Left lobe of liver (tissue), 2 donors: ENCODE data around the gene ARV1. TPM values are rescaled to one million over a fixed set of nuclear protein-coding genes. Genes with fewer than 3 reads are reported as not detected.

ENCODE experiments used
- ATAC-seq: fragments of 200-7000 bp; cut with Tn5 transposase; one replicate; pipeline ENCODE4 v1.9.1; 2020; ENCODE audit warnings: mild to moderate bottlenecking, moderate library complexity
- DNase-seq: peaks from one replicate; pipeline ENCODE4 v3.0.0-alpha.2; 2020; ENCODE audit warnings: low spot score
- total RNA-seq: library from RNA; stranded (reverse); gene quantifications from one replicate; pipeline ENCODE4 v1.2.1, GENCODE V29; 2021
- donor health status: DM: no; HTN: no; CAD: no; lungs with moderate emphysema.
- donor health status: DM: no; HTN: yes; CAD: no.

Gene ARV1
- 10.6 TPM for total RNA-seq

DNA sequence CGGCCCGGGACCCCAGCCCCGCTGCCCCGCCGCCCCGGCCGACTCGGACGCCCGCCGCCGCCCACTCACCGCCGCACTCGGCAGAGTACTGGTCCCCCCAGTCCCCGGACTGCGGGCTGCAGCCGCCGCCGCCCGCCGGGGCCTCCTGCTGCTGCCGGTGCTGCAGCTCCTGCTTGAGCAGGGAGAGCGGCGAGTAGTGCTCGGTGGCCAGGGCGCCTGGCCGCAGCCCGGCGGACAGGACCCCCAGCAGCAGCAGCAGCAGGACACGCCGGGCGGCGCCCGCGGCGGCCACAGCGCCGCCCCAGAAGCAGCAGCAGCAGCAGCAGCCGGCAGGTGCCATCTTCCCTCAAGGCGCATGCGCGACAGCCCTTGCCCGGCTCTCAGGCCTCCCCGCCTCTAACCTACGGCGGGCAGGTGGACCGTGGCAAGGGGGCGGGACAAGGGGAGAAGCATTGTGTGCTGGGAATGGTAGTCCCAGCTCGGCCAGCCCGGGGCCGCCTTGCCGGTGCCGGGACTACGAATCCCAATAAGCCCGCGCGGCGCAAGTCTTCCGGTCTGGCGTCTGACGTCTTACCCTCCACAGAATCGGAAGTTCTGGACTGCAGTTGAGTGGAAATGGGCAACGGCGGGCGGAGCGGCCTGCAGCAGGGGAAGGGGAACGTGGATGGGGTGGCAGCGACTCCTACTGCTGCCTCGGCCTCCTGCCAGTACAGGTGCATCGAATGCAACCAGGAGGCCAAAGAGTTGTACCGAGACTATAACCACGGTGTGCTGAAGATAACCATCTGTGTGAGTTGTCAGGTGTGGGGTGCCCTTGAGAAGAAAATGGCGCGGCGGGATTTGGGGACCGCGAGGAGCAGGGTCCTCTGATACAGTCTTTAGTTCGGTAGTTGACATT is at the start of gene ARV1, which contains the start of gene TTC13:
TSS of gene ARV1 (plus strand) at position 604 of the 898 bp plus-strand sequence. CDS start at position 616, 12 bp downstream.
TSS of gene TTC13 (minus strand) at position 371 of the 898 bp plus-strand sequence. CDS start at position 340, 31 bp downstream.
- ATAC-seq = peak; percentile 99
- DNase-seq = peak; percentile 99

DNA sequence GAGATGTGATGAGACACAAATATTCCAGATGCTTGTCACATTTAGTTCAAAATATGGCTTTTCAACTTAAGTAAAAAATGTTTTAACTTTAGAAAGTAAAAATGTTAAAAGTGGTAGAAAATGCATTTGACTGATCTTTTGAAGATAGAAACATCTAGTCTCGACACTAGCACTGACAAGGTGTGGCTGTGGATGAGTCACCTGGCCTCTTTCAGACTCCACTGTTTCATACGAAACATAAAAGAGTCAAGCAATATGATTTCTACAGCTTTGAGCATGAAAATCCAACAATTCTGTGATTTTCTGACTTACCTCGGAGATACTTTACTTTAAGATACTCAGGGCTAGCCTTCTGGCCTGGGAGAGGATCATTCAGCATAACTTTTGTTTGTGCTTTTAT is 47.9 kb upstream of the ARV1 start:
- DNase-seq = no peak
- no peak for ATAC-seq

DNA sequence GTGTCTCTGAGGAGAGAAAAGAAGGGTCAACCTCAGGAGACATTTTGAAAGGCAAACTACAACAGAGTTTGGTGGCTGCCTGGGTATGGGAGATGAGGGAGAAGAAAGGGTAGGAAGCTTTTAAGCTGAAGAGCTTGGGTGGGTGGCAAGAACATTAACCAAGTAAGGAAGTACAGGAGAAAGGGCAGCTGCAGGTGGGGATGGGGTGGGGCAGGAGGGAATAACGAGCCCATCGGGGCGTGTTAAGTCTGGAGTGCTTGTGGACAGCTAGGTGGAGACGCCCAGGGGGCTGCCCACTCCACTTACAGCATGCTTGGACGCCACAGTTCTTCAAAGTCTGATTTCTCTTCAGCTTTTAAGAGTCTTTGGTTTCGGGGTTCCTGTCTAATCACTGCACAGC is 43.0 kb upstream of the ARV1 start:
- ATAC-seq (no peak), DNase-seq (no peak)

DNA sequence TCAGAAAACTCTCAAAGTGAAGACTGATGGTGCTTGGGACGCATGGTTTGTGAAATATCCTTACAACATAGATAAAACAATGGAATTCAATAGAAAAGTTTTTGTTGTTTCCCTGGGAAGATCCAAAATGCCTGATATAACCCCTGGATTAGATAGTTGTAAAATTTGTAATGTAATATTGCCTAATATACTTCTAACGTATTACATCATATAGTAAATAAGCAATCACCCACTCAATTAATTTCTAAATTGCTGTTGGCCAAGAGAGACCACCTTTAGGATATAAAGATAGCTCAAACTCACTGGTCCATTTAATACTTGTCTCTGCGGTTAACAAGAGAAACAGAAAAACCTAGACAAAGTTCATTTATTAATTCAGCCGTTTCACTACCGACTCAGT is 42.4 kb upstream of the ARV1 start:
- ATAC-seq = no peak
- no peak for DNase-seq

DNA sequence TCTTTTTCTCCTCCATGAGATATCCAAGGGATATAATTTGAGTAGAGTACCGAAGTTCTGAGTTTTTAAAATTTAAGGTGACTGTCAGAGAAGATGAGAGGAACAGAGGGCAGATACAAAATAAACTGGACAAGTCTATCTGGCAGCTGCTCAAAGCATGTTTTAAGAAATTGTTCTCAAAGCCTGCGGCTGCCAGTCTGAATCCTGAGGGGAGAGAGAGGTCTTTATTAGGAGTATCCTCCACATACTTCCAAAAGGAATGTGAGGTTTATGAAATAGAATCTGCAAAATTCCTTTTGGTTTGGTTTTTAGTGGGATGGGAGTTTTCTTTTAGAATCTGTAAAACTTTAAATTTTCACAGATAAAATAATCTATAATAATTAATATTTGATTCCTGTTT is 41.5 kb upstream of the ARV1 start:
- ATAC-seq (no peak), DNase-seq (no peak)

DNA sequence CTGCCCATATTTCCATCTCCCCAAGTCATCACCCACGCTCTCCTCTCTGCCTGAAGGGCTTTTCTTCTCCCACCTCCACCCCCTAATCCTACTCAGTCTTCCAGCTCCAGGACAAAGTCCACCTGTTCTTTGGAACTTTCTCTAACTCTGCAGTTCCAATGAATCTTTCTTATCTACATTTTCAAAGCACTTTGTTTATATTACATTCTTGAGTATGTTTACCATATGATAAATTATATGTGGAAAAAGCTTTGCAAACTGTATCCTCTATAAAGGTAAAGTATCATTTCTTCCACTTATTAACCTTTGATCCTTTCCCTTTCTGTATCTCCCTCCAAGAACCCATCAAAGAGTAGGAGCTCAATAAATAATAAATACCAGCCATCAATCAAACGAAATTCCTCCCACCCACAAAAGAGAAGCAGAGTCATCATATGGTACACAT is 39.9 kb upstream of the ARV1 start:
- no peak for ATAC-seq
- no peak for DNase-seq

DNA sequence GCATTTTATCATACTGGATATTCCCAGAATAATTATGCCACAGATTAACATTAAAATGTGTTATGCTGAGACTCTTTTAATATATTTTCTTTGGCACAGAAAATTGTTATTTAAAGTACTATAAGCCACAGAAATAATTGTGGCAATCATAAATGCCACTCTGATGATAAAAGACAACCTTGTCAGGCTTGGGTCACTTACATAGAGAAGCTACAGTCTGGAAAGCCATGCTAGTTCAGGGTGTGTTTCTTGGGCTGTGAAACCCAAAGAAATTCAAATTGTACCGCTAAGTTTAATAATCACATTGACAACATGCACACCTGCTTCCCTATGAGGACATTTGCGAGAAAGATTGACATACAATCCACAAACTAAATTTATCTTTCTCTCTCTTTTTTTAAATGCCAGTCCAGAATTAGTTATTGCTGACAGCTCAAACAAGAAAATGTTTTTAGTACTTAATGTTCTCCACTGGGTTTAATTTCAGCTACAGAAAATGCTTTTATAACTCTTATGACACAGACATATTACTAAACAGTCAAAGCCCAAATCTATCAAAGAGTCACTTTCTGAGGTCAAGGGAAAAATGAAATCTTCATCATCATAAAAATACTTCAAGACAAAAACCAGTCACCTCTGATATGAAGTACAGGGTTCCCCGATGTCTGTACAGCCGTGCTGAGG is 38.9 kb upstream of the ARV1 start:
- no peak for DNase-seq
- no peak for ATAC-seq

DNA sequence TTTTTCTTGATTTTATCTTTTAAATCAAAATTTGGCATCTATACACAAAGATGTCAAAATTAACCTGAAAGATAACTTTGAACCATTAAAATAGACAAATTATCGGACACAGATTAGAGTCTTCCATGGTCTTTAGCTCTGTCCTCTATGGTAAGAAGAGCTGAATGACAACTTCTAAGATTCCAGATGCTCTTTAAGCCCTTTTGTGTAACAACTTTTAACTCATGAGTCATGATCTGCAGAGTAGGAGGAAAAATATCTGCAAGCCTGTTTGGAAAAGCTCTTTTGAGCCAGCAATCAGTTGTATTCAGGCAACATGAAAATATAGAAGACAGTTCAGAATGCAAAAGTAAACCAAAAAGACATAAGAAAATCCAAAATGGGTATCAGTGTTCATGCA is 38.0 kb upstream of the ARV1 start:
- no peak for DNase-seq

DNA sequence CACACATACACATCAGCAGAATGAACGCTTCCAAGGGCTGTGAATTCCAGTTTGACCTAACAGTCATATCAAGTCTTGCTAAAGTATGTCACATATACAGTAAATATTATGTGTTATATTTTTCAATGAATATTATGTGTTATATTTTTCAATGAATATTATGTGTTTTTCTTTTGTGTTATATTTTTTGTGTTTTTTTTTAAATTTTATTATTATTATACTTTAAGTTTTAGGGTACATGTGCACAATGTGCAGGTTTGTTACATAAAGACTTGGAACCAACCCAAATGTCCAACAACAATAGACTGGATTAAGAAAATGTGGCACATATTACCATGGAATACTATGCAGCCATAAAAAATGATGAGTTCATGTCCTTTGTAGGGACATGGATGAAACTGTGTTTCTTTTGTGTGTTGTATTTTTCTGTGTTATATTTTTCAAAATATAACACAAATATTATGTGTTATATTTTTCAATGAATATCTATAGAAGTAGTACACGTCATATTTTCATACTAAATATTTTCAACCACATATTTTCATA is 35.8 kb upstream of the ARV1 start:
- ATAC-seq (no peak), DNase-seq (no peak)

More for the DNA sequence above, 38.0 kb upstream of the ARV1 start:
- no peak for ATAC-seq

DNA sequence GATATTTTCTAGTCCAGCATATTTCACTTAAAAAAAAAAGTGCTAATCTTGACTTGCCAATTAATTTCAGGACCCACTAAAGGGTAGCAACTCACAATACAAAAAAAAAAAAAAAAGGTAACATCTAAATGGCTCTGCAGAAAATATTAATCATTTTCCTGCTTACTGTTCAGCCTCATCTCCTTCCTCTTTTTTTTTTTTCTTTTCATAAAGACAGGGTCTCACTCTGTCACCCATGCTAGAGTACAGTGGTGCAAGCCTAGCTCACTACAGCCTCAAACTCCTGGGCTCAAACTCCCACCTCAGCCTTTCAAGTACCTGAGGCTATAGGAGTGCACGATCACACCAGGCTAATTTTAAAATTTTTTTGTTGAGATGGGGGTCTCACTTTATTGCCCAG is 30.6 kb upstream of the ARV1 start:
- no peak for DNase-seq
- no peak for ATAC-seq

DNA sequence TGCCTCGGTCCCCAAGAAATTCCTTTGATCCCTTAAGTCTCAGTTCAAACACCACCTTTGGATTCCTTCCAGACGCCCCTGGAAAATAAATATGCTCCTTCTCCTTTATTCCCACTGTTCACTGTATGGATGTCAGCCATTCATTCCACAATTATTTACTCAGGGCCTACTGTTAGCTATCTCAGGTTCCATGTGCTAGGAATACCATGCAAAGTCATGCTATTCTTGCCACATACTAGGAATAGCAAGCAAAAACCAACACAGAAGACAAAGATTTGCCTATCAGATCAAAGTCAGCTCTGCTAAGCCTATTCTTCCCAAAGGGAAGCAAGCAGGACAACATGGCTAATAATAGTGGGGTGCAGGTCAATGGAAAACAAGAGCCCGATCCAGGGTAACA is 30.0 kb upstream of the ARV1 start:
- no peak for ATAC-seq
- DNase-seq = no peak

DNA sequence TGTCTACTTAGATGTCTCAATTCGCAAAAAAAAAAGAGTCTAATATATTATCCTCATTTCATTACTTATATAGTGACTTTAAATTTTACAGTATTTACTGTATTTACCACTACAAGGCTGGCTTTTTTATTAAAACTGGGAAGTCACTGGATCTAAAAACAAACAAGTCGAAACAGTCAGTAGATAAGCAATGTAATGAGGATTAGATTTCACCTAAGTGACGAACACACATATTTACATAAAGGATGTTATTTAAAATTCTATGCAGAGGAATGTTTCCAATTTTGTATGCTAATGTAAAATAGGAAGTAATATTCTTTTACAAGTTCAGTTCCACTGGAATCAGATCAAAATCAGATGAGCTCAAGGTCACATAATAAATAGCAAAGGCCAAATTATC is 28.5 kb upstream of the ARV1 start:
- DNase-seq (no peak), ATAC-seq (no peak)

DNA sequence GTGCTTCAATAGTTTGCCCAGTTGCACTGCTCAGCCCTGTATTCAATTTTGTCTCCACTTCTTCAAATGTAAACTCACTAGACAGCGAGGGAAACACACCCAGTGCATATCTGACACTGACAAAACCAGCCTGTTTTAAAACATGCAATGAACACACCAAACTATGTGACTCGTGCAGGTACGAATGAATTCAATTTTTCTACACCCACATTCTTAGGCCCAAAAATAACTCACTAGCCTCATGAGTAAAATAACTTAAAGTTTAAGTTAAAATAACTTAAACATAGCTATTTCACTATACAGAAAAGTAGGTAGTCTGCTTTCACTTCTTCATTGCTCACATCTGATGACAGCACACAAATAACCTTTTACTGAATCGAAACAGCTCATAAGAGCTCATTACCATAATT is 21.3 kb upstream of the ARV1 start:
- ATAC-seq = no peak

DNA sequence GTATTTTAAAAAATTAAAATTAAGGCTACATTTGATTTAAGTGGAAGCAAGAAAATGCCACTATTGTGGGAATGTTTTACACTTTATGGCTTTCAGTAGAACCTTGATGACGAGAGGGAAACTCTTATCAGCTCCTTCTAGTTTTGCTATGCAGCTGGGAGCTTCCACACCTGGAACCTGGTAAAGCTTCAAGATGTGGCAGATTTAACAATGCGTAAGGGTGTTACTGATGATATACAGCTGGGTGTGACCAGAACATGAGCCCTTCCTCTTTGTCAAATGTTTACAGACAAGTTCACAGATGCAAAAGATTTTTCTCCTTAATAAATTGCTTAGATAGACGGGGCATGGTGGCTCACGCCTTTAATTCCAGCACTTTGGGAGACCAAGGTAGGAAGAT is 20.5 kb upstream of the ARV1 start:
- DNase-seq (no peak), ATAC-seq (no peak)

More for the DNA sequence above, 21.3 kb upstream of the ARV1 start:
- no peak for DNase-seq

DNA sequence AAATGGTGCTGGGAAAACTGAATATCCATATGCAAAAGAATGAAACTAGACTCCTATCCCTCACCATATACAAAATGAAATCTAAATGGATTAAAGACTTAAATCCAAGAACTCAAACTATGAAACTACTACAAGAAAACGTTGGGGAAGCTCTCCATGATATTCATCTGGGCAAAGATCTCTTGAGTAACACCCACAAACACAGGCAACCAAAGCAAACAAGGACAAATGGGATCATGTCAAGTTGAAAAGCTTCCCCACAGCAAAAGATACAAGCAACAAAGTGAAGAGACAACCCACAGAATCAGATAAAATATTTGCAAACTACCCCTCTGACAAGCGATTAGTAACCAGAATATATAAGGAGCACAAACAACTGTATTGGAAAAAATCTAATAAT is 14.0 kb upstream of the ARV1 start:
- no peak for DNase-seq
- peak; percentile 88 for ATAC-seq

DNA sequence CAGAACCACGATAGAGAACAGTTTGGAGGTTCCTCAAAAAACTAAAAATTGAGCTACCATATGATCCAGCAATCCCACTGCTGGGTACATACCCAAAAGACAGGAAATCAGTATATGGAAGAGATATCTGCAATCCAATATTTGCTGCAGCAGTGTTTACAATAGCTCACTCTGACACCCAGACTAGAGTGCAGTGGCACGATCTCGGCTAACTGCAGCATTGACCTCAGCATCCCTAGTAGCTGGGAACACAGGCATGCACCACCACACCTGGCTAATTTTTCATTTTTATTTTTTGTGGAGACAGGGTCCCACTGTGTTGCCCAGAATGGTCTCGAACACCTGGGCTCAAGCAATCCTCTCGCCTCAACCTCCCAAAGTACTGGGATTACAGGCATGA is 13.4 kb upstream of the ARV1 start:
- peak; percentile 70 for ATAC-seq

DNA sequence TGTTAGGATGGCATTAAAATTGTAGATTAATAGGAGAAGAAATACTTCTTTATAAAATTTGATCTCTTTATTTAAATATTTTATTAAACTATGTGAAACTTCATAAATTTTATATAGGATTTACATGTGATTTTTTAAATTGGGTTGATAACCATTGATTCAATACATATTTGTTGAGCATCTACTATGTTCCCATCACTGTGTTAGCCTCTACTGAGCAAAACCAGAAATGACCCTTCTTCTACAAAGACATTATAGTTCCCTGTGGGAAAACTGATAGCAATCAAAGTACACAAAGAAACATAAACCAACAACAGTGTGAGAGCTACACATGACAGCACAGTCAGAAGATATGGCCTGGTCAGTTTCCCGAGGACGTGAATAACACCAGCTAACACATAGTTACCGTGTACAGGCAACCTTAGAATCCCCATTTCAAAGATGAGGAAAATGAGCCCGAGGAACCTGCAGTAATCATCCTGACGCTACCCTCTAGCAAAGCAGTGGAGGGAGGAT is 12.5 kb upstream of the ARV1 start:
- ATAC-seq (no peak), DNase-seq (no peak)

More for the DNA sequence above, 13.4 kb upstream of the ARV1 start:
- no peak for DNase-seq

DNA sequence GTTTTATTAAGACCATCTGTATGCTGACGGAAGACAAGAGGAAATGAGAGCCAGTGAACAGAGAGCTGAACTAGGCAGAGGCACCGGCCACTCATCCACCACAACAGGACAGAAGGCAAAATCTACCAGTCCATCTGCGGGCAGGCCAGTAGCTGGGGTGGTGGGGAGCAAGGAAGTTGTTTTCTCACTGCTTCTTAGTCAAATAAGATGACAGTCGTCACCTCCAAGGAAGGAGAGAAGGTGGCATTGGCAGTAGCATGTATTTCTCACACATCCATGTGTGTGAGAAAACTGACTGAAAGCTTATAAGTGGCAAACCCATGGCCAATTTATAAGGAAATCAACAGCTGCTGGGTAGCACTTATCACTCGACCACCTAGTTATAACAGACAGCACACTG is 8.5 kb upstream of the ARV1 start:
- DNase-seq = no peak

DNA sequence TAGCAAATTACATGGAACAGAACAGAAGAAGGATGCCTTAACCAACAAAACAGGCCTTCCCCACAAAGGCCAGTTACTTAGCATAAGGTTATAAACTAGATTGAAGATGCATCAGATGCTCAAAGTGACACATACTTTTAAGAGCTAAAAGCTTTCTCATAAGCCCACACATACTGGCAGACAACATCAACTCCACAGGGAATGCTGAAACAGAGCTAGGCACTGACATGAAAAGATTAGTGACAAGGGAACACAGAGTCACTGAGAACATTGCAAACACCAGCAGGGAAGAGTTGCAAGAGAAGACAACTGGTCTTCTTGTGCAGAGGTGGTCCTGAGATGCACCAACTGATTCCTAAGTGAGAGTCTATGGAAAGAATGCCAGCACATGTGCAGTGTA is 7.1 kb upstream of the ARV1 start:
- ATAC-seq = no peak

More for the DNA sequence above, 8.5 kb upstream of the ARV1 start:
- no peak for ATAC-seq

DNA sequence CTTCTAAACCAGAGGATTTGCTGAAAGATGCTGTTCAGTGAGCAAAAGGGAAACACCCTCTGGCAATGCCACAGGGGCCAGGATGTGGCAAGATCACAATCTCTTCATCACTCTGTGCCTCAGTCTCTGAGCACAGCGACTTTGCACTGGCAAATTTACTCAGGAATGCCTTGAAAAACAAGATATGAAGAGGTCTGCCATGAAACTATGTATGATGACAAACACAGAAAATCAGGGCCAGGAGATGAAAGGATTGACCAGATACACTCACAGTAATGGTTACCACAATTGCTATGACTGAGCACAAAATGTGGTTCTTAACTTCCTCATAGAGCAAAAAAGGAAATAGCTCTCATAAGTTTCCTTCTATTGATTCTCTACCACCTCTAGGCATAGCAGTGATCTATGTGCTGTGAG is 6.0 kb upstream of the ARV1 start:
- no peak for ATAC-seq

More for the DNA sequence above, 7.1 kb upstream of the ARV1 start:
- DNase-seq = no peak

DNA sequence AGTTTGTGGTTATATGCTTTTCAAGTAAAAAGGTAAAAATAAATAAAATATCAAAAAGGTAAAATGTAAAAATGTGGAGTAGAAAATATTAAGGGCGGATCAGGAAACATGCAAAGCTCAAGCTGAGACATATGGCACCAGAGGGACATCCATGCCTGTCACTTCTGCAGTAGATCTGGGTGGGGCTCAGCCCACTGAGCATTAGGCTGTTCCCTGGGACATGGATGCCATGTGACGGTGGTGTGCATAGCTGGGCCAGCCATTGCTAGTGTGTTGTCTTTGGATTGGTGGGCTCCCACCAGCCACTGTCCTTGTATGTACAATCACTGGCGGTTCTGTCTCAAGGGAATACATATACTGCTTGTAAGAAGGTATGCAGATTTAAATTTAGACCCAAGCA is 3.3 kb upstream of the ARV1 start:
- DNase-seq (no peak), ATAC-seq (no peak)

More for the DNA sequence above, 6.0 kb upstream of the ARV1 start:
- no peak for DNase-seq
